CD14-positive monocyte (primary cell): ENCODE data around the gene NCR3LG1. TPM values are rescaled to one million over a fixed set of nuclear protein-coding genes. Genes with fewer than 3 reads are reported as not detected.

Experiments used
- DNase-seq, 3 donors: peaks; one replicate each; pipeline ENCODE4 v3.0.0-alpha.2; 2011 to 2022
- H2AFZ ChIP-seq: 2 replicates; pipeline ENCODE4 v1.6.0; 2012; ENCODE audit warnings: mild to moderate bottlenecking, low read depth, low read length, inconsistent platforms; ENCODE audit not compliant: insufficient read depth, poor library complexity, severe bottlenecking
- H3K27ac ChIP-seq, 2 donors: 1 replicate in 1 of 2; 2 replicates in 1 of 2; pipeline ENCODE4 v1.5.1; 2012 to 2013; ENCODE audit warnings: low read length in 2 of 2, control low read depth in 1 of 2, inconsistent platforms in 1 of 2, low read depth in 1 of 2, mild to moderate bottlenecking in 1 of 2
- H3K27me3 ChIP-seq, 2 donors: one replicate each; pipeline versions ENCODE4 v1.6.0 to v1.6.1; 2011 to 2013; ENCODE audit warnings: low read length in 2 of 2; ENCODE audit not compliant: control insufficient read depth in 2 of 2, insufficient read depth in 2 of 2
- H3K36me3 ChIP-seq, 2 donors: replicated peaks in 1 of 2; 1 replicate in 1 of 2; 2 replicates in 1 of 2; pipeline versions ENCODE4 v1.5.1 to v1.6.1; 2012 to 2013; ENCODE audit warnings: low read length in 2 of 2, control low read depth in 1 of 2, inconsistent platforms in 1 of 2, mild to moderate bottlenecking in 1 of 2; ENCODE audit not compliant: insufficient read depth in 2 of 2, control insufficient read depth in 1 of 2
- H3K4me1 ChIP-seq, 2 donors: 1 replicate in 1 of 2; 2 replicates in 1 of 2; pipeline versions ENCODE4 v1.5.1 to v1.6.1; 2012 to 2013; ENCODE audit warnings: low read length in 2 of 2, control low read depth in 1 of 2, inconsistent platforms in 1 of 2, mild to moderate bottlenecking in 1 of 2, moderate library complexity in 1 of 2; ENCODE audit not compliant: insufficient read depth in 2 of 2, control insufficient read depth in 1 of 2
- H3K4me2 ChIP-seq: replicated peaks from 2 replicates; pipeline ENCODE3; 2012; ENCODE audit warnings: low read length, moderate library complexity, mild to moderate bottlenecking; ENCODE audit not compliant: poor library complexity, severe bottlenecking; ENCODE audit errors: extremely low read depth
- H3K4me3 ChIP-seq, 3 experiments: fragments of 200-600 bp in 1 of 3; sonication (generic) in 1 of 3; replicated peaks in 1 of 3; 1 replicate in 2 of 3; 2 replicates in 1 of 3; pipeline ENCODE4 v1.5.1; 2011 to 2013; ENCODE audit warnings: low read length in 3 of 3, mild to moderate bottlenecking in 3 of 3, control low read depth in 2 of 3, low read depth in 2 of 3, inconsistent platforms in 1 of 3, moderate library complexity in 1 of 3
- H3K79me2 ChIP-seq: 2 replicates; pipeline ENCODE4 v1.6.0; 2012; ENCODE audit warnings: mild to moderate bottlenecking, control low read depth, inconsistent platforms, low read length, moderate library complexity; ENCODE audit not compliant: insufficient read depth
- H3K9ac ChIP-seq: 2 replicates; pipeline ENCODE4 v1.6.0; 2017; ENCODE audit warnings: low read length, mild to moderate bottlenecking; ENCODE audit not compliant: insufficient read depth, poor library complexity, severe bottlenecking
- H3K9me3 ChIP-seq, 2 donors: replicated peaks in 1 of 2; 1 replicate in 1 of 2; 2 replicates in 1 of 2; pipeline versions ENCODE4 v1.5.1 to v1.6.1; 2012 to 2013; ENCODE audit warnings: low read length in 2 of 2, control low read depth in 1 of 2; ENCODE audit not compliant: control insufficient read depth in 1 of 2, insufficient read depth in 1 of 2
- H4K20me1 ChIP-seq: 2 replicates; pipeline ENCODE4 v1.6.0; 2012; ENCODE audit warnings: mild to moderate bottlenecking, low read length, control low read depth, moderate library complexity; ENCODE audit not compliant: insufficient read depth
- H3K27ac Mint-ChIP-seq, 7 donors: one replicate each; pipeline ENCODE4 v1.8.0; 2020; ENCODE audit warnings: mild to moderate bottlenecking in 7 of 7, mixed read lengths in 7 of 7, moderate library complexity in 6 of 7, inconsistent platforms in 2 of 7
- H3K27me3 Mint-ChIP-seq, 3 donors: one replicate each; pipeline ENCODE4 v1.8.0; 2021 to 2022; ENCODE audit warnings: low read depth in 3 of 3, mild to moderate bottlenecking in 3 of 3, mixed read lengths in 3 of 3, moderate library complexity in 3 of 3, inconsistent platforms in 1 of 3
- H3K36me3 Mint-ChIP-seq, 2 donors: one replicate each; pipeline ENCODE4 v1.8.0; 2020; ENCODE audit warnings: mixed read lengths in 2 of 2, inconsistent platforms in 1 of 2, mild to moderate bottlenecking in 1 of 2
- H3K4me1 Mint-ChIP-seq: one replicate; pipeline ENCODE4 v1.8.0; 2020; ENCODE audit warnings: mild to moderate bottlenecking, mixed read lengths
- H3K4me3 Mint-ChIP-seq, 2 donors: one replicate each; pipeline ENCODE4 v1.8.0; 2020; ENCODE audit warnings: mild to moderate bottlenecking in 2 of 2, mixed read lengths in 2 of 2, moderate library complexity in 1 of 2
- H3K9me3 Mint-ChIP-seq, 7 donors: one replicate each; pipeline ENCODE4 v1.8.0; 2020 to 2022; ENCODE audit warnings: mixed read lengths in 7 of 7, mild to moderate bottlenecking in 6 of 7, moderate library complexity in 6 of 7, inconsistent platforms in 2 of 7
- CTCF ChIP-seq: fragments of 200-600 bp; IDR thresholded peaks from one replicate; pipeline ENCODE4 v1.8.0; 2022; ENCODE audit warnings: antibody characterized with exemption, mild to moderate bottlenecking
- WGBS: methylation state at CpG from one replicate; pipeline ENCODE4 v1.1.5; 2013; ENCODE audit warnings: missing lambda C conversion rate; ENCODE audit not compliant: insufficient coverage; 5-methylcytosine and 5-hydroxymethylcytosine counted together
- intact Hi-C, 2 donors: fragments of 100-400 bp; cut with micrococcal nuclease; formaldehyde crosslinking; loops; one replicate each; pipeline versions ENCODE4 v1.15.0 to v1.15.1; 2023
- polyA plus RNA-seq, 3 donors: library from polyadenylated mRNA; depleted of rRNA in 1 of 3; unstranded in 2 of 3; stranded (reverse) in 1 of 3; fragments of 300-500 nt in 2 of 3; fragments of >200 nt in 1 of 3; fragmentation: Illumina TruSeq in 2 of 3; gene quantifications; 1 replicate in 2 of 3; 2 replicates in 1 of 3; pipeline ENCODE4 v1.2.3, GENCODE V29; 2012 to 2021

Gene NCR3LG1
- polyA plus RNA-seq, 3 donors = 0.05 to 1.1 (median 0.15) TPM

DNA sequence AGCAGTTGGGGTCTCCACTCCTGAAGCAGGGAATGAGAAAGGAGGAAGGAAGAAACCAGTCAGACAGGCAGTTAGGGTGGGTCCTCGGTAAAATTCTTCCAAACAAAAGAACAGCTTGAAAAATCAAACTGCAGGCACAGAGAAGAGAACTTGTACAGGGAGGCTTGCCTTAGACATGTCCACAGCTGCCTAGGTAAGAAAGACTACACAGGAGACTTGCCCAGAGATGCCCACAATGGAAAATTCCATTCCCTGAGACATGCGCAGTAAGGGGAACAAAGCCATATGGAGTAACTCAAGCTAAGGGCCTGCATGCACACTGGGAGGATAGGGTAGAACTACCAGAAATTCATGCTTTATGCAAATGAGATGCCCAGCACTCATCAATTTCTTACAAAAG is 27.1 kb downstream of the NCR3LG1 start:
- no peaks in the 10 kb centered on the region for H3K27me3 ChIP-seq
- H4K20me1 ChIP-seq = no peaks in the 10 kb centered on the region
- H3K4me3 Mint-ChIP-seq = no peak overlapping the region
- H3K4me1 ChIP-seq = peaks cover 0 to 8% of the 10 kb centered on the region in 2 donors
- no peaks in the 10 kb centered on the region for H3K79me2 ChIP-seq
- peaks cover 0 to 4% of the 10 kb centered on the region in 2 donors for H3K36me3 ChIP-seq
- TF ChIP-seq CTCF = no peak
- intact Hi-C loops = no loop called here
- no peak overlapping the region for H3K4me2 ChIP-seq
- peaks cover 4 to 37% (median 10%) of the 10 kb centered on the region in 7 donors for H3K9me3 Mint-ChIP-seq
- DNase-seq = no peak
- H3K4me3 ChIP-seq = no peak overlapping the region
- H3K9me3 ChIP-seq = peaks cover 7 to 15% of the 10 kb centered on the region in 2 donors
- H3K27me3 Mint-ChIP-seq = peaks cover 0 to 2% (median 2%) of the 10 kb centered on the region in 3 donors
- WGBS = 67% methylated on average over 1 of the region's 2 CpGs
- peaks cover 7% of the 10 kb centered on the region for H3K4me1 Mint-ChIP-seq
- H2AFZ ChIP-seq = no peak overlapping the region
- H3K27ac ChIP-seq = no peak overlapping the region
- H3K36me3 Mint-ChIP-seq = peaks cover 4 to 8% of the 10 kb centered on the region in 2 donors
- H3K27ac Mint-ChIP-seq = no peak overlapping the region
- H3K9ac ChIP-seq = no peak overlapping the region

DNA sequence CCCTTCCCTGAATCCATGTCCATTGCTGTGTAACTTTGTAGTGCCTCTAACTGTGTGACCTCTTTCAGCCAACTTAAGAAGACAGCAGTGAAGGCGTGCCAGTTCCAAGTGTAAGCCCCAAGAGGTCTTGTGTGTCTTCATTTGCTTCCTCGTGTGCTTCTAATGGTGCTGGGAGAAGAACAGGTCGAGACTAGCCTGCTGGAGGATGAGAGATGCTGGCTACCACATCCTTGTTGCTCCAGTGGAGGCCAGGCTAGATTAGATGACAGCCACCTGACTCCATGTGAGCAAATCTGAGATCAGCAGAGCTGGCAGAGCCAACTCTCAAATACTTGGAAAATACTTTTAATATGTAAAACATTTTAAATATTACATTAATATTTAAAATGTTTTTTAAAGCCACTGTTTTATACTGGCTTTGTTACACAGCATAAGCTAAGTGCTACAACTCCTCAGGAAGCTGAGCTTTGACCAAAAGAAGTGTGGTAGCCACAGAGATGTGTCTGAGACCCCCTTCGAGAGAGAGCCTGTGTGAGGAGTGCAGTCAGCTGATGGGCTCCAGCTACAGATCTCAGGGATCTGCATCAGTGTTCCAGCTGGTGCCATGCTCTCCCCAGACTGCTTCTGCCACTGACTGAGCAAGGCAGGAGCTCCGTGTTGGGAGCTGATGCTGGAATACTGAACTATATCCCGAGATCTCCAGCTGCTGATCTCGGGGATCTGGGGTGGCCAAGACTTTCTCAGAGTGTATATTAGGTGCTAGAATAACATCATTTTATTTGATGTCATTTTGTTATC is 28.0 kb downstream of the NCR3LG1 start:
- Histone ChIP-seq H3K27ac (no peak overlapping the region), H4K20me1 (no peaks in the 10 kb centered on the region), H3K4me3 (no peak overlapping the region), H3K27me3 (no peaks in the 10 kb centered on the region), H3K36me3 (no peaks in the 10 kb centered on the region), H2AFZ (no peak overlapping the region), H3K79me2 (no peaks in the 10 kb centered on the region), H3K9me3 (peaks cover 0 to 8% of the 10 kb centered on the region in 2 donors), H3K9ac (no peak overlapping the region), H3K4me1 (peaks cover 0 to 11% of the 10 kb centered on the region in 2 donors), H3K4me2 (no peak overlapping the region)
- Mint-ChIP-seq H3K27ac (no peak overlapping the region), H3K27me3 (peaks cover 0 to 2% (median 2%) of the 10 kb centered on the region in 3 donors), H3K36me3 (peaks cover 2 to 6% of the 10 kb centered on the region in 2 donors), H3K9me3 (peaks cover 0 to 28% (median 4%) of the 10 kb centered on the region in 7 donors), H3K4me1 (peaks cover 9% of the 10 kb centered on the region), H3K4me3 (no peak overlapping the region)
- DNase-seq = no peak
- 93% methylated on average over 4 of the region's 7 CpGs for WGBS
- intact Hi-C loops = loop anchor here in 1 of 2 donors (5.0 kb wide), 1 partner anchor 123 kb away; no protein-coding TSS in a partner anchor
- no peak for TF ChIP-seq CTCF
